DMS153 treated with DMSO at 0.1 percent for 48 hours (cell line): ENCODE data around the gene NEURL4.

ENCODE experiments used
- DNase-seq: peaks from one replicate; lab custom pipeline; 2025; ENCODE audit not compliant: unreplicated experiment; lab: John Stamatoyannopoulos, UW

Gene NEURL4

DNA sequence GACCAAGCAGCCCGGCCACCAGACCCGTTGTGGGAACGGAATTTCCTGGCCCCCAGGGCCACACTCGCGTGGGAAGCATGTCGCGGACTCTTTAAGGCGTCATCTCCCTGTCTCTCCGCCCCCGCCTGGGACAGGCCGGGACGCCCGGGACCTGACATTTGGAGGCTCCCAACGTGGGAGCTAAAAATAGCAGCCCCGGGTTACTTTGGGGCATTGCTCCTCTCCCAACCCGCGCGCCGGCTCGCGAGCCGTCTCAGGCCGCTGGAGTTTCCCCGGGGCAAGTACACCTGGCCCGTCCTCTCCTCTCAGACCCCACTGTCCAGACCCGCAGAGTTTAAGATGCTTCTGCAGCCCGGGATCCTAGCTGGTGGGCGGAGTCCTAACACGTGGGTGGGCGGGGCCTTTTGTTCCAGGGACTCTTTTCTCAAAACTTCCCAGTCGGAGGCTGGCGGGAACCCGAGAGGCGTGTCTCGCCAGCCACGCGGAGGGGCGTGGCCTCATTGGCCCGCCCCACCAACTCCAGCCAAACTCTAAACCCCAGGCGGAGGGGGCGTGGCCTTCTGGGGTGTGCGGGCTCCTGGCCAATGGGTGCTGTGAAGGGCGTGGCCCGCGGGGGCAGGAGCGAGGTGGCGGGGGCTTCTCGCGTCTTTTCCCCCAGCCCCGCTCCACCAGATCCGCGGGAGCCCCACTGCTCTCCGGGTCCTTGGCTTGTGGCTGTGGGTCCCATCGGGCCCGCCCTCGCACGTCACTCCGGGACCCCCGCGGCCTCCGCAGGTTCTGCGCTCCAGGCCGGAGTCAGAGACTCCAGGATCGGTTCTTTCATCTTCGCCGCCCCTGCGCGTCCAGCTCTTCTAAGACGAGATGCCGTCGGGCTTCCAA lies 47.8 kb downstream of the NEURL4 start, which contains the start of gene SLC2A4:
SLC2A4 (plus strand) TSS at position 645 of the 879 bp plus-strand sequence; CDS start at position 862, 217 bp downstream.
- peak; percentile 6 for DNase-seq

DNA sequence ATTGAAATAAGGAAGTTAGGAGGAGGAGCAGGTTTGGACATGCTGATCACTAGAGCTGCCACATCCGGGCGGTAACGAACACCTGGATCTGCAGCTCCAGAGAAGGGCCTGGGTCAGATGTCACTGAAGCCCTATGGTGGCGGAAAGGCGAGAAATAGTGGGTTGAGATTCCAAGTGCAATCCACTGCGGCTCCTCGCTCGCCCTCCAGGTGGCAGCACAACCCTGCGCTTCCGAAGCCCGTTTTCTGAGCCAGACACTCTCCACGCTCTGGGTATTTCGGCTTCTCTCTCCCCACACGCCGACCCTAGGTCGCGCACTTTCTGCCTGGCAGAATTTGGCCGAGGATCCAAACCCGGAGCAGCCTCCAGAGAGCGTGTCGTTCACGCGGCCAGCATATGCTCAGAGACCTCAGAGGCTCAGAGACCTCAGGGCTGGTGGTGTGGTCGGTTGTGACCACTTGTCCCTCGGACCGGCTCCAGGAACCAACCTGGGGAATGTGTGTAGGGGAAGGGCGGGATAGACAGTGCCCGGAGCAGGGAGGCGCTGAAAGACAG lies 48.5 kb downstream of the NEURL4 start:
- peak; percentile 62 for DNase-seq

DNA sequence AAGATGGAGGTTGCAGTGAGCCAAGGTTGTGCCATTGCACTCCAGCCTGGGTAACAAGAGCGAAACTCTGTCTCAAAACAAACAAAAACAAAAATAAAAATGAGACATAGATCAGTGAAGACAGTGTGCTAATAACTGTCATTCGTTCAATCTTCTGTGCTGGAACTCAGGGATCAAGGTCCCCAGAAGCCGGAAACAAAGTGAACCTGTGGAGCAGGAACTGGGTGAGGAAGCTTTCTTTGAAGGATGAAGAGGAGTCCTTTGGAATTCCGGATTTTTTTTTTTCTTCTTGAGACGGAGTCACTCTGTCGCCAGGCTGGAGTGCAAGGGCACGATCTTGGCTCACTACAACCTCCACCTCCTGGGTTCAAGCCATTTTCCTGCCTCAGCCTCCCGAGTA lies 49.7 kb downstream of the NEURL4 start:
- no peak for DNase-seq

DNA sequence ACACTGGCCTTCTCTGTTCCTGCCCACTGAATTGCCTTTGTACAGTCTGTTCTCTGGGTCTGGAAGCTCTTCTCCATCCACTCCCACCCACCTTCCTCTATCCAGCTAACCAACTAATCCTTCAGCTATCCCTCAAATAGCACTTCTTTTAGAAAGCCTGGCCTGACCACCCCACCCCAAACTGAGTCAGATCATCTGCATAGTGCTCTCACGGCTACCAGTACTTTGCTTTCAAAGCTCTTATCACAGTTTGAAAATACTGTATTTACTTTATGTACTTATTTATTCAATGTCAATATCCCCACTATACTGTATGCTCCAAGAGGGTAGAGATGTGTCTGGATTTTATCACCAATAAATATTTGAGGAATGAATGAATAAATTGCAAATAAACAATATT lies 62.4 kb downstream of the NEURL4 start:
- DNase-seq = no peak
